Caco-2 (cell line): ENCODE data around the gene SPHK2. TPM values are rescaled to one million over a fixed set of nuclear protein-coding genes. Genes with fewer than 3 reads are reported as not detected.

Experiments used
- BruUV-seq: library from RNA; stranded (reverse); fragments of 400-500 nt; replicated peaks from 2 replicates; lab custom pipeline; 2021; lab: Mats Ljungman, UMichigan
- CTCF ChIA-PET: fragments of 300-600 bp; sonication (Branson Sonifier 250); formaldehyde crosslinking; loops from one replicate; lab custom pipeline; 2022; ENCODE audit warnings: antibody characterized with exemption; lab: Charles Lee
- POLR2A ChIA-PET: fragments of 300-600 bp; sonication (Branson Sonifier 250); formaldehyde crosslinking; loops from one replicate; lab custom pipeline; 2022; ENCODE audit warnings: antibody characterized with exemption; lab: Charles Lee
- DNase-seq, 2 experiments: peaks; one replicate each; pipeline versions ENCODE4 v3.0.0 to v3.0.0-alpha.2; 2020 to 2022
- H3K27me3 ChIP-seq: replicated peaks from 2 replicates; pipeline ENCODE4 v1.6.0; 2011; ENCODE audit warnings: low read length; ENCODE audit not compliant: control insufficient read depth, insufficient read depth
- H3K36me3 ChIP-seq: 2 replicates; pipeline ENCODE4 v1.5.1; 2011; ENCODE audit warnings: low read length; ENCODE audit not compliant: control insufficient read depth, insufficient read depth
- H3K4me1 ChIP-seq: fragments of 250-450 bp; sonication (Bioruptor Pico); 2 replicates; pipeline ENCODE4 v1.5.1; 2020; ENCODE audit warnings: mild to moderate bottlenecking
- H3K4me3 ChIP-seq: 2 replicates; pipeline ENCODE4 v1.5.1; 2011; ENCODE audit warnings: low read depth, mild to moderate bottlenecking, control low read depth, low read length
- H3K9me3 ChIP-seq: fragments of 250-450 bp; sonication (Bioruptor Pico); 2 replicates; pipeline ENCODE4 v1.5.1; 2020; ENCODE audit warnings: mild to moderate bottlenecking, moderate library complexity
- H3K27ac Mint-ChIP-seq: one replicate; pipeline ENCODE4 v1.8.0; 2022; ENCODE audit warnings: mixed read lengths; ENCODE audit not compliant: unreplicated experiment
- H3K27me3 Mint-ChIP-seq: one replicate; pipeline ENCODE4 v1.8.0; 2022; ENCODE audit warnings: mixed read lengths; ENCODE audit not compliant: insufficient read depth, unreplicated experiment
- H3K36me3 Mint-ChIP-seq: one replicate; pipeline ENCODE4 v1.8.0; 2022; ENCODE audit warnings: mild to moderate bottlenecking, mixed read lengths; ENCODE audit not compliant: insufficient read depth, unreplicated experiment
- H3K4me1 Mint-ChIP-seq: one replicate; pipeline ENCODE4 v1.8.0; 2022; ENCODE audit warnings: low read depth, mixed read lengths; ENCODE audit not compliant: unreplicated experiment
- H3K4me3 Mint-ChIP-seq: one replicate; pipeline ENCODE4 v1.8.0; 2022; ENCODE audit warnings: mild to moderate bottlenecking, moderate library complexity, mixed read lengths; ENCODE audit not compliant: unreplicated experiment
- H3K9me3 Mint-ChIP-seq: one replicate; pipeline ENCODE4 v1.8.0; 2022; ENCODE audit warnings: mixed read lengths; ENCODE audit not compliant: unreplicated experiment
- CTCF ChIP-seq, 2 experiments: fragments of 200-600 bp in 1 of 2; IDR thresholded peaks; 1 replicate in 1 of 2; 2 replicates in 1 of 2; pipeline versions ENCODE4 v1.5.1 to v1.8.0; 2011 to 2022; ENCODE audit warnings: antibody characterized with exemption in 1 of 2, control low read depth in 1 of 2, inconsistent platforms in 1 of 2, low read depth in 1 of 2, low read length in 1 of 2, mild to moderate bottlenecking in 1 of 2, moderate library complexity in 1 of 2; ENCODE audit not compliant: insufficient read depth in 1 of 2, severe bottlenecking in 1 of 2, unreplicated experiment in 1 of 2
- intact Hi-C: fragments of 100-400 bp; cut with micrococcal nuclease; formaldehyde crosslinking; loops from one replicate; pipeline ENCODE4 v1.10.0; 2022; ENCODE audit not compliant: unreplicated experiment
- total RNA-seq: library from RNA; stranded (reverse); gene quantifications from 2 replicates; pipeline ENCODE4 v1.2.3, GENCODE V29; 2022

The SPHK2 gene
- total RNA-seq, 1 experiment from 2014 or later, result 140 TPM

GRCh38 chr19:48628486-48629296, 9.4 kb downstream of the SPHK2 start:
- ChIA-PET CTCF (interaction anchor here (0.5 kb wide), 1 partner anchor 16 kb away, joined by 4 read pairs; no protein-coding TSS in a partner anchor), POLR2A (no interaction called here)
- H3K4me1 ChIP-seq, result peaks cover 63% of the 10 kb centered on the region
- peak in 1 of 2 experiments; percentile 45 for DNase-seq
- Mint-ChIP-seq H3K4me3 (peak overlapping the region; percentile 51), H3K27ac (peak overlapping the region; percentile 54), H3K4me1 (peaks cover 37% of the 10 kb centered on the region), H3K36me3 (peaks cover 95% of the 10 kb centered on the region), H3K9me3 (no peaks in the 10 kb centered on the region), H3K27me3 (no peaks in the 10 kb centered on the region)
- H3K4me3 ChIP-seq, result no peak overlapping the region
- H3K27me3 ChIP-seq, result no peaks in the 10 kb centered on the region
- intact Hi-C loops, result no loop called here
- no TSS peak for BruUV-seq
- no peaks in the 10 kb centered on the region for H3K9me3 ChIP-seq
- peaks cover 1% of the 10 kb centered on the region; the same call in 1 of the 2 replicates for H3K36me3 ChIP-seq
- no peak for TF ChIP-seq CTCF (IDR thresholded peaks at IDR 0.05; ENCODE audit: insufficient read depth in 1 of 2, low read depth in 1 of 2, low read length in 1 of 2, severe bottlenecking in 1 of 2, unreplicated experiment in 1 of 2)

GRCh38 chr19:48629297-48629598, 9.9 kb downstream of the SPHK2 start:
- Histone ChIP-seq H3K9me3 (no peaks in the 10 kb centered on the region), H3K27me3 (no peaks in the 10 kb centered on the region), H3K4me1 (peaks cover 67% of the 10 kb centered on the region), H3K4me3 (no peak overlapping the region), H3K36me3 (peaks cover 1% of the 10 kb centered on the region; the same call in 1 of the 2 replicates)
- DNase-seq, result no peak
- BruUV-seq, result no TSS peak
- intact Hi-C loops, result no loop called here
- Mint-ChIP-seq H3K36me3 (peaks cover 95% of the 10 kb centered on the region), H3K4me3 (no peak overlapping the region), H3K27ac (peak overlapping the region; percentile 54), H3K9me3 (no peaks in the 10 kb centered on the region), H3K4me1 (peaks cover 37% of the 10 kb centered on the region), H3K27me3 (no peaks in the 10 kb centered on the region)
- no peak for TF ChIP-seq CTCF (IDR thresholded peaks at IDR 0.05; ENCODE audit: insufficient read depth in 1 of 2, low read depth in 1 of 2, low read length in 1 of 2, severe bottlenecking in 1 of 2, unreplicated experiment in 1 of 2)
- CTCF ChIA-PET, result interaction anchor here (0.5 kb wide), 1 partner anchor 17 kb away, joined by 4 read pairs; no protein-coding TSS in a partner anchor
- POLR2A ChIA-PET, result no interaction called here

- H3K27me3 ChIP-seq, result no peaks in the 10 kb centered on the region
- DNase-seq, result peak; percentile 55 to 62
- peaks cover 95% of the 10 kb centered on the region for H3K36me3 Mint-ChIP-seq
- H3K36me3 ChIP-seq, result peaks cover 1% of the 10 kb centered on the region; the same call in 1 of the 2 replicates
- ChIA-PET CTCF (no interaction called here), POLR2A (interaction anchor here (0.6 kb wide), 1 partner anchor 16 kb away, joined by 5 read pairs; the partner anchor contains the start of gene CA11)
- H3K9me3 ChIP-seq, result no peaks in the 10 kb centered on the region
- peaks cover 38% of the 10 kb centered on the region for H3K4me1 Mint-ChIP-seq
- peaks cover 70% of the 10 kb centered on the region for H3K4me1 ChIP-seq
- TF ChIP-seq CTCF (IDR thresholded peaks at IDR 0.05; ENCODE audit: insufficient read depth in 1 of 2, low read depth in 1 of 2, low read length in 1 of 2, severe bottlenecking in 1 of 2, unreplicated experiment in 1 of 2), result no peak
- no peaks in the 10 kb centered on the region for H3K9me3 Mint-ChIP-seq
- H3K4me3 Mint-ChIP-seq, result peak overlapping the region; percentile 38
- intact Hi-C loops, result no loop called here
- peak overlapping the region; percentile 93 for H3K27ac Mint-ChIP-seq
- H3K4me3 ChIP-seq, result no peak overlapping the region
- BruUV-seq, result no TSS peak
- H3K27me3 Mint-ChIP-seq, result no peaks in the 10 kb centered on the region
These were observed 10.4 kb downstream of the SPHK2 start for GRCh38 chr19:48629599-48630295.
